ENCODE measurements around the gene ZNF473. TPM values are rescaled to one million over a fixed set of nuclear protein-coding genes. Genes with fewer than 3 reads are reported as not detected.

The ZNF473 gene
- polyA plus RNA-seq, 1 donor (not counting 4 experiments of a cell fraction or from before 2014, with no cell fraction given), result 7.7 TPM

- FAIRE-seq (no peak), DNase-seq (ENCODE audit: low read depth, low spot score) (no peak)
- no peaks in the 10 kb centered on the region for H3K9me3 ChIP-seq (ENCODE audit: control insufficient read depth, low read depth, low read length)
- no peak overlapping the region for H3K9ac ChIP-seq (ENCODE audit: control insufficient read depth, extremely low read depth, insufficient read depth, low read length)
- H2AFZ ChIP-seq (ENCODE audit: control insufficient read depth, low read length), result no peak overlapping the region
- H4K20me1 ChIP-seq (ENCODE audit: control insufficient read depth, extremely low read depth, insufficient read depth, low read length), result peaks cover 14% of the 10 kb centered on the region
- H3K79me2 ChIP-seq (ENCODE audit: control insufficient read depth, insufficient read depth, low read length), result no peaks in the 10 kb centered on the region
- no peaks in the 10 kb centered on the region for H3K4me1 ChIP-seq (ENCODE audit: control insufficient read depth, extremely low read depth, insufficient read depth, low read length)
- H3K36me3 ChIP-seq (ENCODE audit: control insufficient read depth in 2 of 2, extremely low read depth in 1 of 2, insufficient read depth in 2 of 2, low read length in 2 of 2), result peaks cover 8 to 22% of the 10 kb centered on the region in 2 experiments
- no peak overlapping the region for H3K4me2 ChIP-seq (ENCODE audit: control insufficient read depth, extremely low read depth, insufficient read depth, low read depth, low read length)
- no peak overlapping the region for H3K4me3 ChIP-seq (ENCODE audit: control insufficient read depth in 2 of 3, extremely low read depth in 1 of 3, insufficient read depth in 2 of 3, low read depth in 1 of 3, low read length in 3 of 3)
- H3K27ac ChIP-seq (ENCODE audit: control insufficient read depth, insufficient read depth, low read length), result no peak overlapping the region
- H3K27me3 ChIP-seq (ENCODE audit: control insufficient read depth, extremely low read depth, insufficient read depth, low read length), result no peaks in the 10 kb centered on the region
- dilution Hi-C loops (cut with MboI; ENCODE audit: extremely low pct_ligation_motif_present, low sequenced_read_pairs), result no loop called here
- TF ChIP-seq EZH2 (IDR thresholded peaks at IDR 0.05; ENCODE audit: low read length) (no peak), CTCF (optimal IDR thresholded peaks at IDR 0.05 in 1 of 3, IDR thresholded peaks at IDR 0.05 in 1 of 3, conservative IDR thresholded peaks at IDR 0.05 in 1 of 3; ENCODE audit: extremely low read depth in 1 of 3, insufficient read depth in 2 of 3, low read length in 3 of 3) (no peak)
- no peaks in the 10 kb centered on the region for H3K9me1 ChIP-seq (ENCODE audit: control insufficient read depth, extremely low read depth, insufficient read depth, low read length)
These were observed 37.4 kb upstream of the ZNF473 start for GRCh38 chr19:49988433-49988832.

DNA sequence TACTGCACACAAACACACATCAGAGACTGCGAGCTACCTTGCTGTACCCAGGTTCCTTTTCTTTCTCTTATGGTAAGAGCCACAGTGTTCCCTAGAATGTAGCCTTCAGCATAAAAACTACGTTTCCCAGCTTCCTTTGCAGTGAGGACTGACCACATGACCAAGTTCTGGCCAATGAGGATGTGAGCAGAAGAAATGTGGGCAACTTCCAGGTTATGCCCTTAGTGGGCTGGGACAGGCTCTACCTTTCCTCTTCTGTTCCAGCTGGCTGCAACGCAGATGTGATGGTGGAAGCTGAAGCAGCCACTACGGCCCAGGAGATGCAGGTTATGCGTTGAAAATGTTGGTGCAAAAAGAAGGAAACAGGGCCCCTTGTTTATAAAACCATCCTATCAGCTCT lies 28.1 kb upstream of the ZNF473 start:
- no peaks in the 10 kb centered on the region for H3K27me3 ChIP-seq (ENCODE audit: control insufficient read depth, extremely low read depth, insufficient read depth, low read length)
- dilution Hi-C loops (cut with MboI; ENCODE audit: extremely low pct_ligation_motif_present, low sequenced_read_pairs), result no loop called here
- no peaks in the 10 kb centered on the region for H3K4me1 ChIP-seq (ENCODE audit: control insufficient read depth, extremely low read depth, insufficient read depth, low read length)
- DNase-seq (ENCODE audit: low read depth, low spot score), result no peak
- peaks cover 24 to 34% of the 10 kb centered on the region in 2 experiments for H3K36me3 ChIP-seq (ENCODE audit: control insufficient read depth in 2 of 2, extremely low read depth in 1 of 2, insufficient read depth in 2 of 2, low read length in 2 of 2)
- no peak for TF ChIP-seq CTCF (optimal IDR thresholded peaks at IDR 0.05 in 1 of 3, IDR thresholded peaks at IDR 0.05 in 1 of 3, conservative IDR thresholded peaks at IDR 0.05 in 1 of 3; ENCODE audit: extremely low read depth in 1 of 3, insufficient read depth in 2 of 3, low read length in 3 of 3)
- TF ChIP-seq EZH2 (IDR thresholded peaks at IDR 0.05; ENCODE audit: low read length), result no peak
- no peaks in the 10 kb centered on the region for H3K9me1 ChIP-seq (ENCODE audit: control insufficient read depth, extremely low read depth, insufficient read depth, low read length)
- no peak overlapping the region for H3K4me3 ChIP-seq (ENCODE audit: control insufficient read depth in 2 of 3, extremely low read depth in 1 of 3, insufficient read depth in 2 of 3, low read depth in 1 of 3, low read length in 3 of 3)
- FAIRE-seq, result peak; percentile 58
- no peak overlapping the region for H3K9ac ChIP-seq (ENCODE audit: control insufficient read depth, extremely low read depth, insufficient read depth, low read length)
- no peak overlapping the region for H3K27ac ChIP-seq (ENCODE audit: control insufficient read depth, insufficient read depth, low read length)
- no peaks in the 10 kb centered on the region for H3K9me3 ChIP-seq (ENCODE audit: control insufficient read depth, low read depth, low read length)
- no peaks in the 10 kb centered on the region for H3K79me2 ChIP-seq (ENCODE audit: control insufficient read depth, insufficient read depth, low read length)
- H3K4me2 ChIP-seq (ENCODE audit: control insufficient read depth, extremely low read depth, insufficient read depth, low read depth, low read length), result no peak overlapping the region
- no peak overlapping the region for H2AFZ ChIP-seq (ENCODE audit: control insufficient read depth, low read length)
- H4K20me1 ChIP-seq (ENCODE audit: control insufficient read depth, extremely low read depth, insufficient read depth, low read length), result peaks cover 10% of the 10 kb centered on the region

Measured in keratinocyte (primary cell).